Nephron progenitor cell (in vitro differentiated cells): ENCODE data around the gene CMSS1.
A peak's percentile ranks its signal among the peaks of the same experiment; 100 is the strongest.

Experiments used
- DNase-seq: peaks from one replicate; pipeline ENCODE4 v3.0.0; 2021
- H3K27ac Mint-ChIP-seq: 2 replicates; pipeline ENCODE4 v1.8.0; 2021; ENCODE audit warnings: mild to moderate bottlenecking, moderate library complexity, mixed read lengths
- H3K27me3 Mint-ChIP-seq: 2 replicates; pipeline ENCODE4 v1.8.0; 2021; ENCODE audit warnings: mild to moderate bottlenecking, low read depth, mixed read lengths; ENCODE audit not compliant: poor library complexity
- H3K36me3 Mint-ChIP-seq: 2 replicates; pipeline ENCODE4 v1.8.0; 2021; ENCODE audit warnings: low read depth, mixed read lengths
- H3K4me1 Mint-ChIP-seq: 2 replicates; pipeline ENCODE4 v1.8.0; 2021; ENCODE audit warnings: mixed read lengths
- H3K4me3 Mint-ChIP-seq: 2 replicates; pipeline ENCODE4 v1.8.0; 2021; ENCODE audit warnings: mild to moderate bottlenecking, moderate library complexity, mixed read lengths
- H3K9me3 Mint-ChIP-seq: 2 replicates; pipeline ENCODE4 v1.8.0; 2021; ENCODE audit warnings: mild to moderate bottlenecking, moderate library complexity, mixed read lengths
- TF ChIP-seq, protein P1 (sequence below): fragments of 200-600 bp; sonication (generic); IDR thresholded peaks from 2 replicates; pipeline ENCODE4 v1.5.0; 2021; ENCODE audit warnings: antibody characterized with exemption

The CMSS1 gene

DNA sequence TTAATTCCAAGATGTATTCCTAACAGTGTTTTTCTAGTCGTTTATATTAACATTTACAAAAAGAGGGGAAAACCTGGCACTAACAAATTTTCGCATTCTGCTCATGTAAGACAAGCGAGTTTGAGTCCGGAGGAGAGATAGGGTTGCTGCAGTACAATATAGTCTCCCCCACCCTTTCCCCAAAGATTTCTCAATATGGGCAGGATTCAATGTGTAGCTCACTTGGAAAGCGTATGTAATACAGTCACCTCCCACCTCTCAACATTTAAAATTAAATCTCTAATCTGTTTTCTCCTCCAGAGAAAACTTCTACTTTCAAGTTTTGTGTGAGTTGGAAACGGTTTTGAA is 57.9 kb downstream of the CMSS1 start:
- peak overlapping the region; percentile 83 for H3K4me3 Mint-ChIP-seq
- no peaks in the 10 kb centered on the region for H3K36me3 Mint-ChIP-seq
- TF ChIP-seq, protein P1, sequence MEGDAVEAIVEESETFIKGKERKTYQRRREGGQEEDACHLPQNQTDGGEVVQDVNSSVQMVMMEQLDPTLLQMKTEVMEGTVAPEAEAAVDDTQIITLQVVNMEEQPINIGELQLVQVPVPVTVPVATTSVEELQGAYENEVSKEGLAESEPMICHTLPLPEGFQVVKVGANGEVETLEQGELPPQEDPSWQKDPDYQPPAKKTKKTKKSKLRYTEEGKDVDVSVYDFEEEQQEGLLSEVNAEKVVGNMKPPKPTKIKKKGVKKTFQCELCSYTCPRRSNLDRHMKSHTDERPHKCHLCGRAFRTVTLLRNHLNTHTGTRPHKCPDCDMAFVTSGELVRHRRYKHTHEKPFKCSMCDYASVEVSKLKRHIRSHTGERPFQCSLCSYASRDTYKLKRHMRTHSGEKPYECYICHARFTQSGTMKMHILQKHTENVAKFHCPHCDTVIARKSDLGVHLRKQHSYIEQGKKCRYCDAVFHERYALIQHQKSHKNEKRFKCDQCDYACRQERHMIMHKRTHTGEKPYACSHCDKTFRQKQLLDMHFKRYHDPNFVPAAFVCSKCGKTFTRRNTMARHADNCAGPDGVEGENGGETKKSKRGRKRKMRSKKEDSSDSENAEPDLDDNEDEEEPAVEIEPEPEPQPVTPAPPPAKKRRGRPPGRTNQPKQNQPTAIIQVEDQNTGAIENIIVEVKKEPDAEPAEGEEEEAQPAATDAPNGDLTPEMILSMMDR = no peak
- peaks cover 61% of the 10 kb centered on the region for H3K4me1 Mint-ChIP-seq
- H3K27ac Mint-ChIP-seq = peak overlapping the region; percentile 32
- H3K9me3 Mint-ChIP-seq = no peaks in the 10 kb centered on the region
- no peaks in the 10 kb centered on the region for H3K27me3 Mint-ChIP-seq
- DNase-seq = no peak

DNA sequence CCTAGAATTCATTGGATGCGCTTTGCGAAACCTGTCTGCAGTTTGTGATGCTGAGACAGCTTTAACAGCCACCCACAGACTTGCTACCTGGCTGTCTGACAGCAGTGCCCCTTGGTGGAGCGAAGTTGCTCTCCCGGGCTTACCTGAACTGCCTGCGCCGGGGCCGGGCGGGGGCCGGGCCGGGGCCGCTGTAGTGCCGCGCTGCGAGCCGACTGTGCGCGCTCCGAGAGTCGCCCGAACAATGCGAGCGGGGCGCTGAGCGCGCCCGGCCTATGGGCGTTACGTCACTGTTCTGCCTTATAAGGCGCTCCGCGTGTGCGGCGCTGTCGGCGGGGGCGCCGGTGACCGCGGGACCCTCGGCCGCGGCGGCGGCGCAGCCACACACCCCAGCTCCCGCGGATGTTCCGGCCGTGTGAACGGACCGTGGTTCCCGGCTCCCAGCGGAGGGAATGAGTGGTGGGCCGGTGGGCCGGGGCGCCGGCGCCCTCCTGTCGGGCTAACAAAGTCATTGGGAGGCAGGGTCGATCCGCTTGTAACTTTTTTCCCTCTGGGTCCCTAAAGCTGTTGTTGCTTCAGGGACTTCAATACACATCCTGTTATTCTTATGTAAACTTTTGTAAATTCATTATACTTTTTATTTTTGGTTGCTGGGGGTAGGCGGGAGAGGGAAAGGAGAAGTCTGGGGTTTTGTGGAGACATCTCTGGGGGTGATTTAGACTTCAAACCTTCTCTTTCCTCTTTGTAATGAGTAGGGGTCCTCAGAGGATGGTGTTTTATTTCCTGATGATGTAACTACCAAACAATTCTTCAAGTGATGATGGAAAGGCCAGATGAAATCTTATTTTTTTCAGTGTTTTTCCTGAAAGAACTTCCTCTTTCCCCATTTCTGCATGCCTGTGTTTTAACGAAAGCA is 58.5 kb downstream of the CMSS1 start:
- peak overlapping the region; percentile 97 for H3K27ac Mint-ChIP-seq
- TF ChIP-seq, protein P1 = no peak

DNA sequence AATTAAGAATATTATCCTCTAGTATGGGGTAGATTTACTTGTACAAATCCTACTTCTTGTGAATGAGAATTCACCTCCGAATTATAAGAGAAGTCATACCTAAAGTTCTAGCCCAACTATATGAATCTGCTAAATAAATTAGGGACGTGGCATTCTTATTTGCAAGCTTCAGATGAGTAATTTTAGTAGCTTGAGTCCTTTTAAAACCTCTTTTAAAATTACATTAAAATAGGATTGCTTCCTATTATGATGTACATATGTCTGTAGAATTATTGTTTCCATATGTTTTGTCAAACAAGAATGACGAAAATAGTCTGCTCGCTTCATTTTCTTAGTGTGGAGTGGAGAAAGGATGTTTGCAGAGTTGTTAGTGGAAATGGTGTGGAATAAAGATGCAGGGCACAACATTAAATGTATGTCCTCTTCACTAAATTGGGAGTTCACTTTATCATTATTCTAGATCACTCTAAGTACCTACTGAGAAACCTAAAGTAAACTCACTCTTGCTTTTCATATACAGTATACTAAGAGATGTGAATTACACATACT is 59.4 kb downstream of the CMSS1 start:
- Mint-ChIP-seq H3K4me1 (peaks cover 47% of the 10 kb centered on the region), H3K27ac (no peak overlapping the region), H3K36me3 (no peaks in the 10 kb centered on the region), H3K9me3 (no peaks in the 10 kb centered on the region), H3K4me3 (peak overlapping the region; percentile 83), H3K27me3 (no peaks in the 10 kb centered on the region)
- TF ChIP-seq, protein P1 = no peak
- DNase-seq = no peak

More for the DNA sequence above, 58.5 kb downstream of the CMSS1 start:
- Mint-ChIP-seq H3K27me3 (no peaks in the 10 kb centered on the region), H3K4me1 (peaks cover 56% of the 10 kb centered on the region), H3K4me3 (peak overlapping the region; percentile 83), H3K36me3 (no peaks in the 10 kb centered on the region), H3K9me3 (no peaks in the 10 kb centered on the region)
- peak; percentile 85 for DNase-seq

DNA sequence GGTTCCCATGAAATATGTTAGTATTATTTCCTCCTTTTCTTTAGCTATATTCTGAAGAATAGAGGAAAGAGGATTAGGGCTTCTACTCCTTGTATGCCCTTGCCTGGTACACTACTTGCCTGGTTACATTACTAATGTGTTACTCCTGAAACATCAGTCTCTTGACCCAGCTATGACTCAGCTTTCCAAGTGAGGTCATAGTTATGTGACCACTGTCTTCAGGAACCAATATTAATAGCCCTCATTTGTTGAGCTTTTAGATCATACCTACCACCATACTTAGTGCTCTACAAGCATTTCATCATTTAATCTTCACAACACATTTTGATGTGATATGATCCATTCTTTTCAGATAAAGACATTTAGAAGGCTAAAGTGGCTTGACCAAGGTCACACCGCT is 60.3 kb downstream of the CMSS1 start:
- no peak overlapping the region for H3K4me3 Mint-ChIP-seq
- no peak for DNase-seq
- H3K9me3 Mint-ChIP-seq = no peaks in the 10 kb centered on the region
- H3K27ac Mint-ChIP-seq = no peak overlapping the region
- no peaks in the 10 kb centered on the region for H3K36me3 Mint-ChIP-seq
- TF ChIP-seq, protein P1 = no peak
- H3K27me3 Mint-ChIP-seq = no peaks in the 10 kb centered on the region
- peaks cover 39% of the 10 kb centered on the region for H3K4me1 Mint-ChIP-seq

DNA sequence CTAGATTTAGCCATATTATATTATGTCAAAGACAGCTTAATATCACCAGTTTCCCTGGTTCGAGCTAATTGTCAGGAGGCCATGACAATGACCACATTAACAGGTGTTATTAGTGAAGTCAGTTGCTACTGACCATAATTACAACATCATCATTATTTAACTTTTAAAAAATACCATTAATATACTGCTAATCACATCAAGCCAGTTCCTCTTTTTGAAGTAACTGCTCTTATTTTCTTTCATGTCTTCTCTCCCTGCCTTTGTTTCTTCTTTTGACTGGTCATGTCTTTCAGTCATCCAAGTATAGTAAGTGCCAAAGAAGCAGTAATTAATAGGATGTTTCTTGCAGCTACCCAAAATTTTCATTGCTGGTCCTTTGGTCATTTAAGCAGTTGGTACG is 61.6 kb downstream of the CMSS1 start:
- H3K9me3 Mint-ChIP-seq = no peaks in the 10 kb centered on the region
- no peaks in the 10 kb centered on the region for H3K36me3 Mint-ChIP-seq
- DNase-seq = no peak
- TF ChIP-seq, protein P1 = no peak
- peaks cover 30% of the 10 kb centered on the region for H3K4me1 Mint-ChIP-seq
- H3K4me3 Mint-ChIP-seq = no peak overlapping the region
- no peak overlapping the region for H3K27ac Mint-ChIP-seq
- H3K27me3 Mint-ChIP-seq = no peaks in the 10 kb centered on the region
